ENCODE measurements around the gene PTH1R.
A peak's percentile ranks its signal among the peaks of the same experiment; 100 is the strongest.

- TF ChIP-seq GATA3 (IDR thresholded peaks at IDR 0.05; ENCODE audit: low read depth, low read length) (no peak), GATA2 (IDR thresholded peaks at IDR 0.05; ENCODE audit: low read depth, low read length) (peak; percentile 35; the same call in 1 of the 2 replicates)
Measured at GRCh38 chr3:46846624-46847542, 30.6 kb upstream of the PTH1R start.

Data from SH-SY5Y (cell line).